Ectodermal cell (in vitro differentiated cells): Measurements from ENCODE around the gene CSNK1G1.
A peak's percentile ranks its signal among the peaks of the same experiment; 100 is the strongest.

Source experiments
- H3K27ac ChIP-seq: 2 replicates; pipeline ENCODE4 v1.7.0; 2013; ENCODE audit warnings: mild to moderate bottlenecking, low read depth, low read length; ENCODE audit not compliant: insufficient read depth, poor library complexity, severe bottlenecking
- H3K27me3 ChIP-seq: 2 replicates; pipeline ENCODE4 v1.7.0; 2013; ENCODE audit warnings: mild to moderate bottlenecking, low read length; ENCODE audit not compliant: insufficient read depth, control insufficient read depth, poor library complexity, severe bottlenecking
- H3K36me3 ChIP-seq: one replicate; pipeline ENCODE4 v1.7.0; 2013; ENCODE audit warnings: low read length; ENCODE audit not compliant: control insufficient read depth, insufficient read depth
- H3K4me1 ChIP-seq: one replicate; pipeline ENCODE4 v1.7.0; 2013; ENCODE audit warnings: low read length; ENCODE audit not compliant: control insufficient read depth, insufficient read depth
- H3K4me3 ChIP-seq: 2 replicates; pipeline ENCODE4 v1.7.0; 2013; ENCODE audit warnings: low read depth, low read length, control low read depth; ENCODE audit not compliant: insufficient read depth
- H3K9me3 ChIP-seq: 2 replicates; pipeline ENCODE4 v1.7.0; 2013; ENCODE audit warnings: mild to moderate bottlenecking, low read length, moderate library complexity; ENCODE audit not compliant: control insufficient read depth
- WGBS, 2 experiments: methylation state at CpG; one replicate each; pipeline ENCODE4 v1.1.7; 2013; ENCODE audit warnings: missing lambda C conversion rate in 2 of 2; 5-methylcytosine and 5-hydroxymethylcytosine counted together

CSNK1G1 gene

GRCh38 chr15:64166102-64166890, 189.7 kb downstream of the CSNK1G1 start:
- H3K9me3 ChIP-seq = no peaks in the 10 kb centered on the region

GRCh38 chr15:64164436-64164835, 191.5 kb downstream of the CSNK1G1 start:
- H3K36me3 ChIP-seq = peaks cover 6% of the 10 kb centered on the region
- H3K4me3 ChIP-seq = no peak overlapping the region
- no peak overlapping the region for H3K27ac ChIP-seq
- H3K4me1 ChIP-seq = peaks cover 9% of the 10 kb centered on the region
- H3K9me3 ChIP-seq = no peaks in the 10 kb centered on the region
- no peaks in the 10 kb centered on the region for H3K27me3 ChIP-seq
- 91 to 94% methylated on average over 4 of the region's 4 CpGs for WGBS, 2 experiments

More at GRCh38 chr15:64166102-64166890, 189.7 kb downstream of the CSNK1G1 start:
- Histone ChIP-seq H3K4me3 (no peak overlapping the region), H3K4me1 (peaks cover 9% of the 10 kb centered on the region), H3K27me3 (no peaks in the 10 kb centered on the region), H3K36me3 (no peaks in the 10 kb centered on the region), H3K27ac (no peak overlapping the region)
- WGBS, 2 experiments = 92 to 97% methylated on average over 5 of the region's 5 CpGs

DNA sequence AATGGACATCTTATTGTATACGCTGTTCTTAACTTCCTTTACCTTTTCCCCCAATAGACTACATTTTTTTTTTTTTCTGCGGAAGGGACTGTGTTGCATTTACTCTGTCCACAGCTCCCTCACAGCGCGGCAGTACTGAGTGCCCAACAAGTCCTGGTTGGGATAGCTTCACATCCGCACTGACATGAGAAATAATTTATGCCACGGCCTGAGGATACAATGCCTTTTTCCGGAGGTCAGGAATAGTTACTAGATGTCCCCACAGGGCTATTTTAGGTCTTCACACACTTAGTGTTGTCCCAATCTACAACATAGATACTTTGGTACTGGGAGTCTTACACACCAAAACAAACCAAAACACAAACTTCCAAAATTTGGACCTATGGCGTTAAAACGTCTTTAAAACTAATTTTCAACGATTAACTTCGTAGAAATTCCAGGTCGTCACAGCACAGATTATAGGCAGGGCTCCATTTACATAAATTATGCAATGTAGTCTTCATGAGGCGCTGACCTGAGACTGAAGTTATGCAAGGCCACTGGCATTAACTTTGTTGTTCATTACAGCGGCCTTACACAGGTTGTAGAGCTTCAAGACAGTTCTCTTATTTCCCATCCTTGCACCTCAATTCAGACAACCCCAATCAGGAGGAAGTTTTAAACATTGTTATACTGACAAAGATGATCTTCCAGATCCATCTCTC, 192.2 kb downstream of the CSNK1G1 start:
- Histone ChIP-seq H3K4me3 (no peak overlapping the region), H3K27me3 (no peaks in the 10 kb centered on the region), H3K27ac (no peak overlapping the region), H3K9me3 (no peaks in the 10 kb centered on the region), H3K36me3 (peaks cover 7% of the 10 kb centered on the region), H3K4me1 (peaks cover 9% of the 10 kb centered on the region)
- WGBS, 2 experiments = 78 to 79% methylated on average over 14 of the region's 14 CpGs

DNA sequence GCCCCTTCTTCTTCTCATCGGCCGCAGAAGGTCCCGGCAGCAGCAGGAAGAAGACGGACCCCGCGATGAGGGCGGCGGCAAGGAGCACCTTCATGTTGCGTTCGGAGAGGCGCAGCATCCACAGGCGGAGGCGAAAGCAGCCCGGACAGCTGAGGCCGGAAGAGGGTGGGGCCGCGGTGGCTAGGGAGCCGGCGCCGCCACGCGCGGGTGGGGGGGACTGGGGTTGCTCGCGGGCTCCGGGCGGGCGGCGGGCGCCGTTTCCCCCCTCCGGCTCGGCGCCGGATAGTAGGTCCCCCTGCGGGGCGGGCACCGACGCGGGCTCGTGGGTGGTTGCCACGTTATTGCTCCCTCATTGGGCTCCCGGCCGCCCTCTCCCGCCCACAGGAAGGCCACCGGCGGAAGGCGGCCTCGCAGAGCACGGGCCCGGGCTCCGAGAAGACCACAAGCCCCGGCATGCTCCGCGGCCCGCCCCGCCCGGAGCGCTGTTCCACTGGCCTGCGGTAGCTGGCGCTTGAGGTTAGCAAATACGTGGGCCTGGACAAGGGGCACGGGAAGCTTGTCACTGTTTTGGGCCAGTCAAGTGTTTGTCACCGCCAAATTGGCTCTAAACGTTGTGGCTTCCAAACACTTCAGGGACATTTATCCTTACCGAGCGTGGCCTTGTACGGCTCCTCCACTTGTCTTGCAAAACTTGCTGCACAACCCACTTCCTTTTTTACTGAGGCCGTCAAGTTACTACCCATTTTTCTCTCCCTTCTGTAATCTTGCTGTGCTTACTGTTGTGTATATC, 192.9 kb downstream of the CSNK1G1 start, which contains the start of gene PPIB:
PPIB (minus strand) TSS at position 154 of the 790 bp plus-strand sequence; CDS start at position 118, 36 bp downstream.
- no peaks in the 10 kb centered on the region for H3K27me3 ChIP-seq
- H3K9me3 ChIP-seq = no peaks in the 10 kb centered on the region
- H3K4me3 ChIP-seq = peak within 1 kb of the TSS; percentile 79
- no peak within 1 kb of the TSS for H3K27ac ChIP-seq
- 2% methylated on average over 69 of the region's 69 CpGs for WGBS, 2 experiments
- H3K4me1 ChIP-seq = peaks cover 9% of the 10 kb centered on the region
- H3K36me3 ChIP-seq = peaks cover 11% of the 10 kb centered on the region

DNA sequence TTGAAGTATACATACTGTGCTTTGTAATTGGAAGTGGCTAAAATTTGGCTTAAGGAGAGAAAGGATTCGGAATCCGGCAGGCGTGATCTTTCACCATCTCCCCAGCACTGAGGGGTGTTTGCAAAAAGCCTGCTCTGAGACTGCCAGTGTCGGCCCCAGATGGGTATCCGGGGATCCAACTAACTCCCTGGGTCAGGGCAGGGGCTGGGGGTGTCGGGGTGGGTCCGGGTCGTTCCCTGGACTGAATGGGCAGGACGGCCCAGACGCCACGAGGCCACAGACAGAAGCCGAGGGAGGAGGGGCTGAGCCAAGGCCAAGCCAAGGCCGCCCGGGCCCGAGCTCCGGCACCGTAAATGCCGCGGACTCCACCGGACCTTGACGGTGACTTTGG, 193.5 kb downstream of the CSNK1G1 start:
- peak overlapping the region; percentile 79 for H3K4me3 ChIP-seq
- H3K4me1 ChIP-seq = peaks cover 9% of the 10 kb centered on the region
- H3K27ac ChIP-seq = no peak overlapping the region
- H3K9me3 ChIP-seq = no peaks in the 10 kb centered on the region
- H3K27me3 ChIP-seq = no peaks in the 10 kb centered on the region
- H3K36me3 ChIP-seq = peaks cover 16% of the 10 kb centered on the region
- 1 to 2% methylated on average over 21 of the region's 21 CpGs for WGBS, 2 experiments

- H3K4me1 ChIP-seq = peaks cover 9% of the 10 kb centered on the region
- 82 to 84% methylated on average over 11 to 12 of the region's 12 CpGs for whole genome bisulfite sequencing, 2 experiments
- no peak overlapping the region for H3K27ac ChIP-seq
- peak overlapping the region; percentile 79 for H3K4me3 ChIP-seq
- H3K9me3 ChIP-seq = no peaks in the 10 kb centered on the region
- no peaks in the 10 kb centered on the region for H3K27me3 ChIP-seq
- H3K36me3 ChIP-seq = peaks cover 22% of the 10 kb centered on the region
Observed at GRCh38 chr15:64161688-64162477, 194.1 kb downstream of the CSNK1G1 start.

- Histone ChIP-seq H3K36me3 (peaks cover 36% of the 10 kb centered on the region), H3K9me3 (no peaks in the 10 kb centered on the region), H3K4me3 (no peak overlapping the region), H3K27me3 (no peaks in the 10 kb centered on the region), H3K4me1 (peaks cover 7% of the 10 kb centered on the region), H3K27ac (no peak overlapping the region)
- 94 to 97% methylated on average over 11 of the region's 11 CpGs for WGBS, 2 experiments
Observed at GRCh38 chr15:64158363-64159134, 197.4 kb downstream of the CSNK1G1 start.

DNA sequence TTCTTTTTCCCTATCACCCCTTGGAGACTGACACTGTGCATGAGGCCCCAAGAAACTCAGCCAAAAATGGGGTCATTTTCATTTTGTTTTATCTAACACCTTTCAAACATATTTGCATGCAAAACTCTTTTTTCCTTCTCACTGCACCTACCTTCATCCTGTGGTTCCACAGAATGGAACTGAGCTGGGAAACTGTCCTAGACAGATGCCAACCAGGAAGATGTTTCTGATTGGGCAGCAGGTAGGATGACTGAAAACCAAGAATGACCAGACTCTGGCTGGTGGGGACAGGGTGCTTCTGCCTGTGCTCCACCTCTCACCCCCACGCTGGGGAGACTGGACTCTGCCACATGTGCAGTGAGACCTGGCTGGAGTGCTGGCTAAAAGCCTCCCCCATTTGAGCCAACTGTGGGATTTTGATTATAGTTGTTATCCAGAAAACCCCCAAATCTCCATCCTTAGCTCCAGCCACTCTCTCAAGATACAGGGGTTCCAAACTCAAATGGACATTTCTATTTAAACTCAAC, 198.3 kb downstream of the CSNK1G1 start:
- WGBS, 2 experiments = 89 to 97% methylated on average over 1 of the region's 1 CpG
- Histone ChIP-seq H3K27me3 (peaks cover 8% of the 10 kb centered on the region), H3K36me3 (peaks cover 36% of the 10 kb centered on the region), H3K4me3 (no peak overlapping the region), H3K27ac (no peak overlapping the region), H3K9me3 (no peaks in the 10 kb centered on the region), H3K4me1 (peaks cover 11% of the 10 kb centered on the region)
